Testis (tissue), 2 donors: ENCODE data around the gene ABTB1.

Experiments
- POLR2A ChIP-seq: fragments of 450-650 bp; IDR thresholded peaks from one replicate; pipeline ENCODE4 v1.6.1; 2017; ENCODE audit warnings: antibody characterized with exemption, mild to moderate bottlenecking, moderate library complexity
- TF ChIP-seq, protein P1 (sequence below), 3 experiments: fragments of 450-650 bp in 2 of 3; fragments of 200-600 bp in 1 of 3; sonication (generic) in 1 of 3; IDR thresholded peaks; one replicate each; pipeline ENCODE4 v1.5.1; 2016 to 2019; ENCODE audit warnings: antibody characterized with exemption in 3 of 3, mild to moderate bottlenecking in 2 of 3, moderate library complexity in 1 of 3

DNA sequence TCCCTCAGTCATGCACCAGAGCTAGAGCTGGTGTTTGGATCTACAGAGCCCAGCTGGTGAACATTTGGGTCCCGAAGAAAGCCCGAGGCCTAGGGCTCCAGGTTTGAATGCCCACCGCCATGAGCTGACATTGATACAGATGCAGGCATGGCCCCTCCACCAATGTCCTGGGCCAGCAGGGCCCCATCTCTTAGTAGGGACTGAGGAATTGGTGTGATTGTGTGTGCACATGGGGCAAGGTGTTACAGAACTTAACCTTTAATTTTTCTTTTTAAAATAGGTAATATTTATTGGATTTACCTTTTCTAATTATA lies 32.8 kb upstream of the ABTB1 start:
- TF ChIP-seq, protein P1, sequence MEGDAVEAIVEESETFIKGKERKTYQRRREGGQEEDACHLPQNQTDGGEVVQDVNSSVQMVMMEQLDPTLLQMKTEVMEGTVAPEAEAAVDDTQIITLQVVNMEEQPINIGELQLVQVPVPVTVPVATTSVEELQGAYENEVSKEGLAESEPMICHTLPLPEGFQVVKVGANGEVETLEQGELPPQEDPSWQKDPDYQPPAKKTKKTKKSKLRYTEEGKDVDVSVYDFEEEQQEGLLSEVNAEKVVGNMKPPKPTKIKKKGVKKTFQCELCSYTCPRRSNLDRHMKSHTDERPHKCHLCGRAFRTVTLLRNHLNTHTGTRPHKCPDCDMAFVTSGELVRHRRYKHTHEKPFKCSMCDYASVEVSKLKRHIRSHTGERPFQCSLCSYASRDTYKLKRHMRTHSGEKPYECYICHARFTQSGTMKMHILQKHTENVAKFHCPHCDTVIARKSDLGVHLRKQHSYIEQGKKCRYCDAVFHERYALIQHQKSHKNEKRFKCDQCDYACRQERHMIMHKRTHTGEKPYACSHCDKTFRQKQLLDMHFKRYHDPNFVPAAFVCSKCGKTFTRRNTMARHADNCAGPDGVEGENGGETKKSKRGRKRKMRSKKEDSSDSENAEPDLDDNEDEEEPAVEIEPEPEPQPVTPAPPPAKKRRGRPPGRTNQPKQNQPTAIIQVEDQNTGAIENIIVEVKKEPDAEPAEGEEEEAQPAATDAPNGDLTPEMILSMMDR (IDR thresholded peaks at IDR 0.05) = no peak
- TF ChIP-seq POLR2A = no peak
